Liver (tissue), 9 donors: ENCODE data around the gene ZNF691. TPM values are rescaled to one million over a fixed set of nuclear protein-coding genes. Genes with fewer than 3 reads are reported as not detected.

ENCODE experiments used
- DNase-seq: peaks from one replicate; pipeline ENCODE4 v3.0.0-alpha.2; 2017; ENCODE audit warnings: low spot score
- H3K27ac ChIP-seq, 2 donors: one replicate each; pipeline ENCODE4 v1.7.0; 2013; ENCODE audit warnings: inconsistent platforms in 2 of 2, low read length in 2 of 2, control low read depth in 1 of 2, low read depth in 1 of 2, mild to moderate bottlenecking in 1 of 2
- H3K27me3 ChIP-seq, 4 donors: one replicate each; pipeline versions ENCODE4 v1.6.1 to v1.7.0; 2013; ENCODE audit warnings: low read length in 3 of 4, inconsistent platforms in 1 of 4, mild to moderate bottlenecking in 1 of 4, moderate library complexity in 1 of 4; ENCODE audit not compliant: control insufficient read depth in 4 of 4, insufficient read depth in 4 of 4
- H3K36me3 ChIP-seq, 4 donors: one replicate each; pipeline versions ENCODE4 v1.6.1 to v1.7.0; 2013; ENCODE audit warnings: low read length in 3 of 4, mild to moderate bottlenecking in 3 of 4, low read depth in 1 of 4, moderate library complexity in 1 of 4; ENCODE audit not compliant: control insufficient read depth in 4 of 4, insufficient read depth in 3 of 4
- H3K4me1 ChIP-seq, 4 donors: one replicate each; pipeline versions ENCODE4 v1.6.1 to v1.7.0; 2013; ENCODE audit warnings: low read length in 3 of 4, mild to moderate bottlenecking in 3 of 4, moderate library complexity in 1 of 4; ENCODE audit not compliant: control insufficient read depth in 4 of 4, insufficient read depth in 4 of 4
- H3K4me3 ChIP-seq, 3 donors: one replicate each; pipeline versions ENCODE4 v1.6.1 to v1.7.0; 2013; ENCODE audit warnings: low read length in 3 of 3, control low read depth in 1 of 3, low read depth in 1 of 3, mild to moderate bottlenecking in 1 of 3
- H3K9ac ChIP-seq, 2 donors: one replicate each; pipeline ENCODE4 v1.7.0; 2013; ENCODE audit warnings: low read length in 2 of 2, mild to moderate bottlenecking in 2 of 2, moderate library complexity in 2 of 2, control low read depth in 1 of 2, low read depth in 1 of 2
- H3K9me3 ChIP-seq, 4 donors: one replicate each; pipeline versions ENCODE4 v1.6.1 to v1.7.0; 2013; ENCODE audit warnings: low read length in 3 of 4; ENCODE audit not compliant: control insufficient read depth in 4 of 4
- CTCF ChIP-seq: fragments of 150-350 bp; IDR thresholded peaks from 2 replicates; pipeline ENCODE4 v1.5.1; 2017; ENCODE audit warnings: improper control_type of control experiment, low read depth, low read length; ENCODE audit not compliant: missing input control
- EGR1 ChIP-seq, 2 donors: IDR thresholded peaks; 2 replicates each; pipeline ENCODE4 v1.6.1; 2016 to 2018; ENCODE audit warnings: antibody characterized with exemption in 2 of 2, low read depth in 2 of 2
- FOXA1 ChIP-seq: IDR thresholded peaks from 2 replicates; pipeline ENCODE4 v1.6.1; 2016; ENCODE audit warnings: antibody characterized with exemption
- FOXA2 ChIP-seq: IDR thresholded peaks from 2 replicates; pipeline ENCODE4 v1.6.1; 2016; ENCODE audit warnings: antibody characterized with exemption
- GABPA ChIP-seq, 2 donors: IDR thresholded peaks in 1 of 2; conservative IDR thresholded peaks in 1 of 2; 2 replicates each; pipeline ENCODE4 v1.6.1; 2016; ENCODE audit warnings: antibody characterized with exemption in 2 of 2, mild to moderate bottlenecking in 1 of 2, moderate library complexity in 1 of 2
- HNF4A ChIP-seq, 2 donors: conservative IDR thresholded peaks; 2 replicates each; pipeline ENCODE4 v1.6.1; 2016; ENCODE audit warnings: antibody characterized with exemption in 2 of 2, mild to moderate bottlenecking in 2 of 2
- HNF4G ChIP-seq: IDR thresholded peaks from 2 replicates; pipeline ENCODE4 v1.6.1; 2016; ENCODE audit warnings: antibody characterized with exemption
- JUND ChIP-seq, 2 donors: IDR thresholded peaks; 2 replicates each; pipeline ENCODE4 v1.6.1; 2016; ENCODE audit warnings: antibody characterized with exemption in 2 of 2
- MAX ChIP-seq: IDR thresholded peaks from 2 replicates; pipeline ENCODE4 v1.6.1; 2016; ENCODE audit warnings: antibody characterized with exemption
- NR2F2 ChIP-seq: IDR thresholded peaks from 2 replicates; pipeline ENCODE4 v1.6.1; 2016; ENCODE audit warnings: antibody characterized with exemption
- REST ChIP-seq: IDR thresholded peaks from 2 replicates; pipeline ENCODE4 v1.6.1; 2016; ENCODE audit warnings: antibody characterized with exemption, mild to moderate bottlenecking
- RXRA ChIP-seq, 2 donors: IDR thresholded peaks; 2 replicates each; pipeline ENCODE4 v1.6.1; 2017 to 2018; ENCODE audit warnings: antibody characterized with exemption in 2 of 2, mild to moderate bottlenecking in 1 of 2
- SP1 ChIP-seq: IDR thresholded peaks from 2 replicates; pipeline ENCODE4 v1.6.1; 2018; ENCODE audit warnings: antibody characterized with exemption, mild to moderate bottlenecking
- TAF1 ChIP-seq: conservative IDR thresholded peaks from 2 replicates; pipeline ENCODE4 v1.6.1; 2016; ENCODE audit warnings: antibody characterized with exemption, mild to moderate bottlenecking
- YY1 ChIP-seq: IDR thresholded peaks from 2 replicates; pipeline ENCODE4 v1.6.1; 2016; ENCODE audit warnings: antibody characterized with exemption, mild to moderate bottlenecking
- ZBTB33 ChIP-seq: IDR thresholded peaks from 2 replicates; pipeline ENCODE4 v1.6.1; 2016; ENCODE audit warnings: antibody characterized with exemption
- WGBS: extraction: QIAGEN DNeasy Blood & Tissue Kit; methylation state at CpG from one replicate; pipeline ENCODE4 v1.1.7; 2013; 5-methylcytosine and 5-hydroxymethylcytosine counted together
- polyA plus RNA-seq, 2 donors: library from polyadenylated mRNA; stranded (reverse) in 1 of 2; unstranded in 1 of 2; fragments of 200-250 nt in 1 of 2; fragments of >200 nt in 1 of 2; fragmentation: Nextera tagmentation in 1 of 2; extraction: Ambion mirVana in 1 of 2; gene quantifications; one replicate each; pipeline versions ENCODE4 v1.2.1 to v1.2.3, GENCODE V29; 2013 to 2015
- total RNA-seq, 2 donors: library from RNA; depleted of rRNA; stranded (reverse); fragments of >200 nt; gene quantifications; one replicate each; pipeline ENCODE4 v1.2.3, GENCODE V29; 2014
- TF ChIP-seq, protein P1 (sequence below): IDR thresholded peaks from 2 replicates; pipeline ENCODE4 v1.6.1; 2016; ENCODE audit warnings: antibody characterized with exemption
- donor health status: healthy.
- donor health status: healthy.
- donor health status: healthy.
- donor health status: healthy.
- donor health status: healthy.

The ZNF691 gene
- total and polyA plus RNA-seq, 4 donors: 2.7 to 8.9 (median 5.5) TPM

GRCh38 chr1:42832641-42833240, 13.7 kb upstream of the ZNF691 start:
- no peak for DNase-seq
- 96% methylated on average over 3 of the region's 3 CpGs for WGBS
- no peak overlapping the region for H3K4me3 ChIP-seq
- no peaks in the 10 kb centered on the region for H3K27me3 ChIP-seq
- no peak overlapping the region for H3K9ac ChIP-seq
- no peak overlapping the region for H3K27ac ChIP-seq
- TF ChIP-seq TAF1 (no peak), FOXA2 (no peak), GABPA (IDR thresholded peaks at IDR 0.05 in 1 of 2, conservative IDR thresholded peaks at IDR 0.05 in 1 of 2) (no peak), JUND (IDR thresholded peaks at IDR 0.05) (no peak), YY1 (no peak), RXRA (IDR thresholded peaks at IDR 0.05) (no peak), FOXA1 (no peak), HNF4G (no peak), EGR1 (IDR thresholded peaks at IDR 0.05; ENCODE audit: low read depth in 2 of 2) (no peak), MAX (no peak), NR2F2 (no peak), CTCF (no peak), SP1 (no peak), HNF4A (conservative IDR thresholded peaks at IDR 0.05) (no peak)
- TF ChIP-seq, protein P1, sequence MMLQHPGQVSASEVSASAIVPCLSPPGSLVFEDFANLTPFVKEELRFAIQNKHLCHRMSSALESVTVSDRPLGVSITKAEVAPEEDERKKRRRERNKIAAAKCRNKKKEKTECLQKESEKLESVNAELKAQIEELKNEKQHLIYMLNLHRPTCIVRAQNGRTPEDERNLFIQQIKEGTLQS: no peak
- H3K36me3 ChIP-seq: peaks cover 2 to 15% (median 7%) of the 10 kb centered on the region in 4 donors
- H3K4me1 ChIP-seq: no peaks in the 10 kb centered on the region
- no peaks in the 10 kb centered on the region for H3K9me3 ChIP-seq

- TF ChIP-seq HNF4G (no peak), SP1 (no peak), REST (no peak), CTCF (no peak), EGR1 (IDR thresholded peaks at IDR 0.05; ENCODE audit: low read depth in 2 of 2) (no peak), MAX (no peak), TAF1 (no peak), GABPA (IDR thresholded peaks at IDR 0.05 in 1 of 2, conservative IDR thresholded peaks at IDR 0.05 in 1 of 2) (no peak), NR2F2 (no peak), JUND (IDR thresholded peaks at IDR 0.05) (no peak), ZBTB33 (no peak), FOXA2 (no peak)
- TF ChIP-seq, protein P1: no peak
- H3K27me3 ChIP-seq: no peaks in the 10 kb centered on the region
- no peaks in the 10 kb centered on the region for H3K9me3 ChIP-seq
- H3K36me3 ChIP-seq: peaks cover 2 to 18% (median 7%) of the 10 kb centered on the region in 4 donors
- H3K9ac ChIP-seq: no peak overlapping the region
- H3K27ac ChIP-seq: no peak overlapping the region
- H3K4me1 ChIP-seq: no peaks in the 10 kb centered on the region
- DNase-seq: no peak
- WGBS: 85% methylated on average over 4 of the region's 4 CpGs
- H3K4me3 ChIP-seq: no peak overlapping the region
Measured at GRCh38 chr1:42833981-42834380, 12.4 kb upstream of the ZNF691 start.
